Mucosa of gallbladder (tissue), 1 donor: ENCODE results near the gene DPH3. TPM values are rescaled to one million over a fixed set of nuclear protein-coding genes. Genes with fewer than 3 reads are reported as not detected.

ENCODE experiments used
- DNase-seq: peaks from one replicate; pipeline ENCODE4 v3.0.0-alpha.2; 2020; ENCODE audit warnings: low spot score
- total RNA-seq: library from RNA; stranded (reverse); gene quantifications from one replicate; pipeline ENCODE4 v1.2.1, GENCODE V29; 2021
- donor health status: DM: no; HTN: no; CAD: no.

DPH3 gene
- total RNA-seq, 1 donor from 2014 or later, result 17.3 TPM

DNA sequence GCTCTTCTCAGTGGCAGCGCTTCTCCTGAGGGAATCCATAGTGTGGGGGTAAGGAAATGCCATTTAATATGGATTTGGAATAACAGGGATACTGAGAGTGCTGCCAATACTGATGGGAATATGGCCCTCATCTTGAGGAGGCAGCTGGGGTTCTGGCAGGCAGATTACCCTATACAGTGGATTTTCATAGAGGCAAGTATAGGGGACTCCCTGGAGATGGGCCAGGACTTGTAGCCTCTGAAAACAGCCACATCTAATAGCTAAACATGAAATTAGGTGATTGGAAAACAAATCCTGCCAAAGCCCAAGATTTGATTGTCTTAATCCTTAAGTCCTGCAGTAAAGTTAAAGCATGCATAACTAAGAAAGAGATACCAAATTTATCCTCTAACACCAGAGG, 30.9 kb downstream of the DPH3 start:
- DNase-seq, result no peak

GRCh38 chr3:16231983-16232382, 32.8 kb downstream of the DPH3 start:
- DNase-seq, result no peak

DNA sequence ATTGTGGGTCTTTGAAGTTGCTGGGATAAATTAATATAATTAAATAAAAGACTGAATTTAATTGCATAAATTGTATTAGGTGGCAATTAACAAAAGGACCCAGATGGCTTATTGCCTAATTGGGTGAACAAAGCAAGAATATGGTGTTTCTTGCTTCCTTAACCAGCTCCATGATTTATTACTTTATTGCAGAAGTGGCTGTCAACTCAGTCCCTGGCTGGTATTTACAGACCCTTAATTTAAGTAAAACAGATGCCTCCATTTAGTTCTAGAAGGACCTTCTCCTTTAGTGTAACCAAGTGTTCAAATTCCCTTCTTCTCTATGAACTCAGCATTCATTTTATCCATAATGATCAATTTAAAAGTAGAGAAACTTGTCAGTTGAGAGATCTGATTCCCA, 35.1 kb downstream of the DPH3 start:
- no peak for DNase-seq

- no peak for DNase-seq
Measured at GRCh38 chr3:16227566-16227965, 37.2 kb downstream of the DPH3 start.

GRCh38 chr3:16224325-16224724, 40.4 kb downstream of the DPH3 start:
- no peak for DNase-seq

GRCh38 chr3:16222547-16222946, 42.2 kb downstream of the DPH3 start:
- DNase-seq, result no peak

DNA sequence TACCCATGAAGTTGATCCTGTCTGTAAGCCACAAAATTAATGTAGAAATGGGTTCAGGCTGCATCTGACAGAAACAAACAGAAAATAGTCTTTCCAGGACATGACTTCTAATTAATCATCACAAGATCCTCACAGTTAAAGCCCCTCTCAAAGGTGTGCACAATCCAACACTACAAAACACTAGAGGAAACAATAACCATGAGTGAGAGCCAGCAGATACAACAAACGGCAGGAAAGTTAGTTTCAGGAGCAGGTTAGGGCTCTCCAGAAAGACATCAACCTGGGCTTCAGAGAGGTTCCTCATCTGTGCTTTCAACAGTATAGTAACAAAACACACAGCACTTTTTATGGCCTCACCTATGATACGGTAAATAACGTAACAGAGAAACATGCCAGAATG, 42.8 kb downstream of the DPH3 start:
- no peak for DNase-seq

DNA sequence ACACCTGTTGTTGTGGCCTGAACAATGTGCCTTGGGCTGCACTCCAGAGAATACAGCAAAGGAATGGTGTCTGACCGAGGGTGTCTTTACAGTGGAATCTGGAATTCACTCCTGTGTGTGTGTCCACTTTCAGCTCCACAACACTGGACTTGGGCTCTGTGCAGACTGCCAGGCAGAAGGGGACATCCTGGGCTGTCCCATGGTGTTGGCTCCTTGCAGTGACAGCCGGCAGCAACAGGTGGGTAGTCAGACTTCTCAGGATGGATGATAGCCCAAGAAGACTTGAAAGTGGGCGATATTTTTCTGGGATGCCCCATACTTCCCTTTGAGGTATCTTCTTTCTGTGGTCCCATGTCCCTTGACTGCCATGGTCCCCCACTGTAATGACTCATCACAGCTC, 45.0 kb downstream of the DPH3 start:
- no peak for DNase-seq

DNA sequence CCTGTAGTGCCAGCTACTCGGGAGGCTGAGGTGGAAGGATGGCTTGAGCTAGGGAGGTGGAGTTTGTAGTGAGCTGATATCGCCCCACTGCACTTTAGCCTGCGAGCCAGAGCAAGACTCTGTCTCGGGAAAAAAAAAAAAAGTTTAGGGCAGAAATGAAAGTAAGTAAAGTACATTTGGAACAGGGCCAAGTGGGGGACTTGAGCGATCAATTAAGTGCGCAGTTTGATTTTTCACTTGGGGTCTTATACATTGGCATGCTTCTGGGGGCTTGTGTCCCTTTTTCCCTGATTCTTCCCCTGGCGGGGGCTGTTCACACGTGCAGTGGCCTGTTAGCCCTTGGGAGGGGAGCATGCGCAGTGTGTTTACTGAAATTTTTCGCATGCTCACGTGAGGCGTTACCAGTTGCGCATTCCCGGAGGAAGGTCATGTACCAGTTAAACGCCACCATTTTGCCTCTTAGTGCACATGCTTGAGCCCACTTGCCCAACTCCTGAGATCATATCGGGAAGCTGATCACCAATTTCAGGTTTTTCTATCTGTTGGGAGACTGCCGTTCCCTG, 48.3 kb downstream of the DPH3 start:
- DNase-seq, result no peak

DNA sequence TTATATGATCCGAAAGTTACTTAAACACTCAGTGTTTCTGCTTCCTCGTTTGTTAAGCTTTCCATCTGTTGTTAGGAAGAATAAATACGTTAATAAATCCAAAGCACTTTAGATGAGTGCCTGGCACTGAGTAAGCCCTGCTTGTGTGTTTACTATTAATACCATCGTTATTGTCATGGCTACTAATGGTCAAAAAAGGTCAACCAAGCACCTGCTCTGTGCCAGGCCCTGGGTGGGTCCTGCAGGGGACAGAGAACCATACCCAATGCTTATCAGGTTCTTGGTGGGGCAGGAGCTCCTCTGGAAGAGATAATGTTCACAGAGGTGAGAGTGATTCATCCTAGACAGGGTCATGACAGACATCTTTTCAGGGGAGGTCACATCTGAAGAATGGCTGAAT, 50.4 kb downstream of the DPH3 start:
- no peak for DNase-seq

DNA sequence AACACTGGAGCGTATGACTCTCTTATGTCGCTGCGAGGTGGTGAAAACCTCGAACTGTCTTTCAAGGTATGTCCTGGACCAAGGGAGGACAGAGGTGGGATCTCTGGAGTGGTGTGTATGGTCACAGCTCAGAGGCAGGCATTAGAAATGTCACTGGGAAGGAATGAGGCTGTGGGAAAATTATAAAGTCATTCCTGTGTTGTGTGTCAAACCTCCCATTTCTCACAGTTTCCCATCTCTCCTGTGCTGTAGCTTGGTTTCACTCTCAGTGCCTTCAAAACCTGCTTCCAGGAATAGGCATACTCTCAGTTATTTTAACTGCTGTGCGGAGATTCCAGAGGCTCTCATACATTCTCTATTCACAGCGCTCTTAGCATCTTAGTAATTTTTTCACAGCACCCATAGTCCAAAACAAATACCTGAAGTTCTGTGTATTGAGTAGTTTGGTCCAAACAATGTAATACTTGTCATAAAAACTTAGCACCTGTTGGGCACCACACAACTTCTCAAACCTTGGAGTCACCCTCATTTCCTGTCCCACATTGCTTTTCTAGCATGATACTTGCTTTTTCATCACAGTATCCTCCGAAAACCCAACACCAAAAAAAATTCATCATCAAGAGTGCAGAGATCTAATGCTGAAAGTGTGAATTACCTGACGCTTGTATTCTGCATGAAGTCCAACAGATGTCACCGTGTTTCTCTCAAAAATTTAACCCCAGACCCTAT, 53.4 kb downstream of the DPH3 start:
- no peak for DNase-seq

Other genes with a start within 250 kb of the DPH3 start
- 3.9 TPM for gene GALNT15, start 90.3 kb downstream of the DPH3 start, total RNA-seq
- 15.3 TPM for gene OXNAD1, start 269 bp upstream of the DPH3 start, total RNA-seq
- 11.4 TPM for gene RFTN1, start 248.8 kb upstream of the DPH3 start, total RNA-seq